GM19240 (cell line): Measurements from ENCODE around the gene CD53.

Source experiments
- DNase-seq: peaks from one replicate; pipeline ENCODE4 v3.0.0; 2011; ENCODE audit warnings: low spot score; ENCODE audit not compliant: insufficient read length

CD53 gene

GRCh38 chr1:110876748-110877341 lies 3.9 kb downstream of the CD53 start:
- no peak for DNase-seq

DNA sequence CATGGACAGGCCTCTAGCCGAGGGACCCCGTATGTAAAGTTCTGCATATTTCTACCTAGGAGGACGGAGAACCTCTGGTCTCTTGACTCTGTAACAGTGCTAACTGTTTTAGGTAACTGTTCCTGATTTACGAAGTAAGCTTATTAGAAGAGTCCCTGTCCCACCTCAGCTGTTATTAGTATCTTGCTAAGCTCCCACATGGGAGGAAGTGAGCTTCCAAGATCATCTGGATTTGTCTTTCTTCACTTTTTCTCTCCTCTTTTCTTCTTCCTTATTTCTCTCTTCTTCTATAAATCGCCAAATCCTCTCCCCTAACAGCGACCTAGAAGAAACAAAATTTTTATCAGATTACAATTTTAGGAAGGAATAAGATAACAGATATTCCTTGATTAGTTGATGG lies 4.4 kb downstream of the CD53 start:
- no peak for DNase-seq

GRCh38 chr1:110877776-110878175 lies 4.8 kb downstream of the CD53 start:
- DNase-seq: no peak

- DNase-seq: no peak
Measured at GRCh38 chr1:110878591-110878990, 5.6 kb downstream of the CD53 start.

DNA sequence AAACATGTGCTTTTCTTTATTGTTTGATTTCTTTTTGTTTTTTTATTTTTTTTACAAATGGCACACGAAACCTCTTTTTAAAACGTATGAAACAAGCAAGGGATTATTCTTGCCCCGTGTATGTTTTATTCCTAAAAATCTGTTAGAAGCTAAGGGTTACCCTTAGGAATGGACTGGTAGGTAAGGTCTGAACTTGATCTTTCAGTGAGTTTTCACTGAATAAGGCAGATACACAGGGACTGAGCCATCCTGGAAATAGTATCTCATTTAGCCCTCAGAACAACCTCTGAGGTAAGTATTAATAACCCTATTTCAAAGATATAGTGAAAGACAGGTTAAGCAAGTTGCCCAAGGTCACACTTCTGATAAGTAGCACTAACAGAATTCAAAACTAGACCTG lies 6.0 kb downstream of the CD53 start:
- no peak for DNase-seq

DNA sequence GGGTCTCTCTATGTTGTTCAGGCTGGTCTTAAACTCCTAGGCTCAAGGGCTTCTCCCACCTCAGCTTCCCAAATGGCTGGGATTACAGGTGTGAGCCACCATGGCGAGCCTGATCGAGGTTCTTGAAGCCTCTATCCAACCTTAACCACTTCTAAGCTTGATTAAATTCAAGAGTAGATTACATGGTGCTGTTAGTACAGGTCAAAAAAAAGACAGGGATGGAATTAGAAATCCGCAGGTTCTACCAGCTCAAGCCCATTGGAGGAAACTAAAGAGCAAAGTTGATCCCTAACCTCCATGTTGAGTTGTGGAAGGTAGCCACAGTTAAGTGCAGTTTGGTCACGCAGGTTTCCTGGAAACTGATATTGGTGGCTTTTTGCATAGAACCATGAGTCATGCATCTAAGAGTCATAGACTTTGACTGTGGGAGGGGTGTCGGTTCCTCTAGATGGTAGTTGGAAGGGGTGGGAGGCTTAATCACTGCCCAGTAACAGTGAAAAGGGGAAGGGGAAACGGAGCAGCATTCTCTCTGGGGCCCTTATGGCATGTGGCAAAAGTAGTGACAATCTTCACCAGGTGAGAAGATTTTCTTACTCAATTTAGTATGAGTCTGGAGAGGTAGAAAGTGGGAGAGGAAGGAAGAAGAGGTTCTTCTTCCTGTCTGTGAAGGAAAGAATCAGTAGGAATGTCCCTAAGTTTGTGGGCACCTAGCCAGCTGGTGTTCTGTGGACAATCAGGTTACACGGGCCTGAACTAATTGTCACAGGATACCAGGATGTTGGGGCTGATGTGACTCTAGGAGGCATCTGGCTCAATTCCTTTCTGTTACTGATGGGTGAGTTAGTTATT lies 7.0 kb downstream of the CD53 start:
- DNase-seq: no peak

GRCh38 chr1:110880708-110881374 lies 7.9 kb downstream of the CD53 start:
- DNase-seq: no peak

GRCh38 chr1:110888049-110888448 lies 15.1 kb downstream of the CD53 start:
- no peak for DNase-seq

DNA sequence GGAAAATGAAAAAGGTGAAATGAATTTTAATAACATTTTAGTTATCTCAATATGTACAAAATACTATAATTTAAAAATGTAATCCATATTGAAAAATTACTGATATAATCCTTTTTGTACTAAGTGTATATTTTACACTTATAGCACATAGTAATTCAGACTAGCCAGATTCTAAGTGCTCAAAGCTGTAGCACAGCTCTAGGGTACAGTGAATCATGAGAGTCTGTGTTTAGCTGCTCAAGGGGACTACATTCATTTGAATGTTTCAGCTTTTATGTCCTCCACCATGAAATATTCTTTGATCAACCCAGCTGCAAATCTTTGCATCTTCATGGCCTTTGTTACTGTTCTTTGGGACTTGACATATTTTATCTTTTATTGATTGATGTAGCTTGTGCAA lies 15.7 kb downstream of the CD53 start:
- DNase-seq: no peak

DNA sequence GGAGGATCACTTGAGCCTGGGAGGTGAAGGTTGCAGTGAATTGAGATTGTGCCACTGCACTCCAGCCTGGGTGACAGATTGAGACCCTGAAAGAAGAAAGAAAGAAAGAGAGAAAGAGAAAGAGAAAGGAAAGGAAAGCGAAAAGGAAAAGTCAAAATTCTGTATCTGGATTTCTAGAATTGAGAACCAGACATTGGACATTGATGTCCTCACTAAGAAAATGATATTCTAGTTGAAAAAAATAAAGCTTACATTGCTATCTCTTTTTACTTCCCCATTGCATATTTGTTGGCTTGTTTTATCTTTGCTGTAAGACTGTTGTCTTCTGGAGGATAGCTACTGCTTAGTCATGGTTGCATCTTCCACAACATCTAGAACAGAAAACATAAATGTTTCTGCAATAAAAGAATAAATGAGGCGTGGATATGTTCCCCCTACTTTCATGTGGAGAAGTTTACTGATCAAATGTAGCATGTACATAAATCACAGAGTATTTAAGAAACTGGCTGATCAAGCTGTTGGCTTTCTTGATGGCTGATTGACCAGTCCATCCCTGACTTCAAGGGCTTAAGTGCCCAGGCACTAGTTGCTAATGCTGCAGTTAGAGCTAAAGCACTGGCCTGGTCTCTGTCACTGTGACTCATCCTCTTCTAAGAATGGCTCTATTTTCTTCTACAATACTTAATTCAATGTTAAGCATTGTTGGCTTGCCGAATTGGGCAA lies 17.7 kb downstream of the CD53 start:
- no peak for DNase-seq

DNA sequence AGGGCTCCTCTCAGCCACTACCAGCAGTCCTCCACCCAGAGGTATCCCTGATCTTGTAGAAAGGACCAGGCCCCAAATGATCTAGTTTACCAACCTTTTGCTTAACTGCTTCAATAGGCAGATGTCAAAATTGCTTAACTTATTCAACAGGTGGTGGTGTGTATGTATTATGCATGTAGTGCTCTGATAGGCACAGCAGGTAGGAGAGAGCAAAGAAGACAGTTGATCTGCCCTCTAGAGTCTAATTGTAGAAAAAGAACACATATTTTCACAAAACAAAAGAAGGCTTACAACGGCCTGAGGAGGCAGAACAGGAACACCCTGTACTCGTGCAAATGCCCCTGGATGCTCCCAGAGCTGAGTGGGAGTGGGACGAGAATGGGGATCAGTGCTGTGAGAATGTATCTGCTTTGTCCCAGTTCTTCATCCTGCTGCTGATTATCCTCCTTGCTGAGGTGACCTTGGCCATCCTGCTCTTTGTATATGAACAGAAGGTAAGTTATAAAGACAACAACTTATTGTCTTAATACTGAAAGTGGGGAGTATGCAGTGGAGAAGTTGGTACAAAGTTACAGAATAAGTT lies 21.1 kb downstream of the CD53 start:
- DNase-seq: no peak

DNA sequence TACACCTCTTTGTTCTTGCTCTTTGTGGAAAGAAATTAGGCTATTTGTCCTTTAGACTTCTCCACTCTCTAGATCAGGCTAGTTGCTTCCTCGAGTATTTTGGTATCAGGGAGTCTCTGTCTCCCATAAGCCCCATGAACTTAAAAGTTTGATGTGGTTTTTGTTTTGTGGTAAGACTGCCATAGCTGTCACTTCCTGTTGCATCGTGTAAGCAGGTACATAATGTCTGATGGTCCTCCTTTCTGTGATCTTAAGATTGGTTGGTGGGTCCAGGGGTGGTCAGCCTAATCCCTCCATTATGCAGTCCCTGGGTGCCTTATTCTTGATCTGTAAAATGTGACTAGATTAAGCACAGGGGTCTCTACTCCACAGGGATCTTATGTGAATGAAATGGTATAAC lies 23.1 kb downstream of the CD53 start:
- no peak for DNase-seq

GRCh38 chr1:110897681-110898080 lies 24.7 kb downstream of the CD53 start:
- DNase-seq: no peak

DNA sequence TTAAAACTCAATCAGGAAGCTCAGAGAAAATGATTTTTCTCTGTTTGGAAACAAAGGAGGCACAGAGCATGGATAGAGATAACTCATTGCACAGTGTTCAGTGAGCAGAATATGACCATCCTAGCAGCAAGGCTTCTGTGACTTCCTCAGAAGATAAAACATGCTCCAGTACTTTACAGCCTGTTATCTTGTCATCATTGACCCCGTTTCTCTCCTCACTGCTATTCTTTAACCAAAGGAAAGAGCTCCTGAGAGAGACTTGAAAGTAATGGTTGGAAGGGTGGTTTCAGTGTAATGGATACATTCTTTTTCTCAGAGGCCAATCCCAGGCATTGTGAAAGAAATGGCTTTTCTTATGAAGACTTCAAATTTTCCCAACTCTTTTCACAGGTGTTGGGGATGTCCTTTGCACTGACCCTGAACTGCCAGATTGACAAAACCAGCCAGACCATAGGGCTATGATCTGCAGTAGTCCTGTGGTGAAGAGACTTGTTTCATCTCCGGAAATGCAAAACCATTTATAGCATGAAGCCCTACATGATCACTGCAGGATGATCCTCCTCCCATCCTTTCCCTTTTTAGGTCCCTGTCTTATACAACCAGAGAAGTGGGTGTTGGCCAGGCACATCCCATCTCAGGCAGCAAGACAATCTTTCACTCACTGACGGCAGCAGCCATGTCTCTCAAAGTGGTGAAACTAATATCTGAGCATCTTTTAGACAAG lies 25.9 kb downstream of the CD53 start:
- no peak for DNase-seq

- DNase-seq: no peak
Measured at GRCh38 chr1:110899458-110899843, 26.5 kb downstream of the CD53 start.

DNA sequence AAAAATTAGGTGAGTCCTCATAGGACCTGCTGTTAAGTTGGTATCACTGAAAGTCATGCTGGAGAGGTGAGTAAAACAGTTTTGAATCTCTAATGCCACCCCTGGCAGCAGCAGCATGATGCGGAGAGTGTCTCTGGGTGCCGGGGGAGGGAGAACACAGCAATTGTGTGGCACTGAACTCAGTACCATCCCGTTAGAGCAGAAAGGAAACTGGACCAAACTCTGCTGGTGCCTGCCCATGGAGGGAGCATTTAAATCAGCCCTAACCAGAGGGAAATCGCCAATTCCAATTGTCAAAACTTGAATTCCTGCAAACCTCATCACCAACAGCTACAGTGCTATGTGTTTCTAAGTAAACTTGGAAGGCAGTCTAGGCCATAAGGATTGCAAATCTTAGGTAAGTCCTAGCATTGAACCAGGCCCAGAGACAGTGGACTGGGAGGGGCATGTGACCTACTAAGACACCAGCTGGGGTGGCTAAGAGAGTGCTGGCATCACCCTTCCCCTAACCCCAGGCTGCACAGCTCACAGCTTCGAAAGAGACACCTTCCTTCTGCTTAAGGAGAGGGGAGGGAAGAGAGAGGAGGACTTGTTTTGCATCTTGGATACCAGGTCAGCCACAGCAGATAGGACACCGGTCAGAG lies 30.0 kb downstream of the CD53 start:
- no peak for DNase-seq

GRCh38 chr1:110903853-110904500 lies 31.0 kb downstream of the CD53 start:
- no peak for DNase-seq

GRCh38 chr1:110912784-110913183 lies 39.8 kb downstream of the CD53 start:
- no peak for DNase-seq

DNA sequence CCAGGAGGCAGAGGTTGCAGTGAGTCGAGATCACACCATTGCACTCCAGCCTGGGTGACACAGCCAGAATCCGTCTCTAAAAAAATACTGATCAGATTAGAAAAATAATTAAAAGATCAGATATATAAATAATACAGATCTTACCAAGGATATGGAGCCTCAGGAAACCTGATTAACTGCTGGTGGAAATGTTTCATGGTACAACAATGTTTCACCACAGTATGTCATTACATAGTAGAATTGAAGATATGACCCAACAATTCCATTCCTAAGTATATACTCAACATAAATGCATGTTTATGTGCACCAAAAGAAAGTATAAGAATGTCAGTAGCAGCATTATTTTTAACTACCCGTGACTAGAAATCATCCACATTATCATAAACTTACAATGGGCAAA lies 41.7 kb downstream of the CD53 start:
- DNase-seq: no peak

DNA sequence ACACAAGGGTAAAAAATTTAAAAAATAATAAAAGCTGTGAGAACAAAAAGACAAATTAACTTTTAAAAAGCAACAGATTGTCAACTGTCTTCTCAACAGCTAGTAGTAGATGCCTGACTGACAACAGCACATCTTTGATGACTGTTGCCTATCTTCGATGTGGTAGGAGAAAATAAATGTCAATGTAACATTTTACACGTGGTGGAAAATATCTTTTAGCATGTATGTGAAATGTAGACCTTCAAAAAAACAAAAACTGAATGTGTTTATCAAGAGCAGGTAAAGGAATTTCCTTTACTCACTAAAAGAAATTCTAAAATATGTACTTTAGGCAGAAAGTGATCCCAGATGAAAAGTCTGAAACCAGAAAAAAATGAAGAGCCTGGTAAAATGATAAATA lies 42.9 kb downstream of the CD53 start:
- no peak for DNase-seq
